Left ventricle myocardium superior (tissue), 1 donor: ENCODE data around the gene AXDND1. TPM values are rescaled to one million over a fixed set of nuclear protein-coding genes. Genes with fewer than 3 reads are reported as not detected.

ENCODE experiments used
- ATAC-seq: fragments of 200-7000 bp; cut with Tn5 transposase; one replicate; pipeline ENCODE4 v1.9.1; 2020; ENCODE audit warnings: mild to moderate bottlenecking, moderate library complexity
- DNase-seq: peaks from one replicate; pipeline ENCODE4 v3.0.0-alpha.2; 2020
- intact Hi-C: fragments of 100-400 bp; cut with micrococcal nuclease; formaldehyde crosslinking; loops from one replicate; pipeline ENCODE4 v1.11.0; 2022
- total RNA-seq: library from RNA; stranded (reverse); fragmentation: NEBNext Ultra II Directional; extraction: Animal tissue kit (Norgen Biotek cat#: 25700); gene quantifications from one replicate; pipeline ENCODE4 v1.2.1, GENCODE V29; 2021
- donor health status: DM: no; HTN: yes; CAD: no; lungs with severe emphysema.

Gene AXDND1
- total RNA-seq, 1 donor from 2014 or later = not detected

GRCh38 chr1:179601093-179601492 is 235.3 kb downstream of the AXDND1 start:
- ATAC-seq = no peak
- intact Hi-C loops = no loop called here
- no peak for DNase-seq

Other genes starting within 250 kb of the AXDND1 start
- 8.4 TPM for gene ABL2, start 136.3 kb upstream of the AXDND1 start, total RNA-seq
- gene SOAT1, start 72.2 kb upstream of the AXDND1 start, total RNA-seq = 9.7 TPM
- not detected for gene NPHS2, start 210.0 kb downstream of the AXDND1 start, total RNA-seq
- not detected for gene TDRD5, start 225.9 kb downstream of the AXDND1 start, total RNA-seq